Hematopoietic multipotent progenitor cell treated with erythropoietin and hydrocortisone succinate and interleukin-3 and kit ligand, for 4 days (in vitro differentiated cells): ENCODE measurements around the gene SIN3B.
"Not testable (repeated sequence)": the region's sequence is repeated elsewhere in the genome, so short reads cannot be mapped to it uniquely, and the experiment has no call there.

Experiments used
- DNase-seq: peaks from one replicate; pipeline ENCODE4 v3.0.0-alpha.2; 2015

The SIN3B gene

GRCh38 chr19:16829010-16829821, at the start of gene SIN3B:
TSS of gene SIN3B (plus strand) at chr19:16829398. CDS start at chr19:16829421, 23 bp downstream.
- peak; percentile 95 for DNase-seq

- no peak for DNase-seq
Measured at GRCh38 chr19:16779539-16780163, 49.5 kb upstream of the SIN3B start.

- DNase-seq, result no peak
Measured at GRCh38 chr19:16782719-16783118, 46.5 kb upstream of the SIN3B start.

- DNase-seq, result no peak
Measured at GRCh38 chr19:16788479-16788878, 40.7 kb upstream of the SIN3B start.

GRCh38 chr19:16789238-16789637, 40.0 kb upstream of the SIN3B start:
- no peak for DNase-seq

- no peak for DNase-seq
Measured at GRCh38 chr19:16790051-16790450, 39.1 kb upstream of the SIN3B start.

- DNase-seq, result no peak
Measured at GRCh38 chr19:16791942-16792341, 37.3 kb upstream of the SIN3B start.

- DNase-seq, result no peak
Measured at GRCh38 chr19:16794456-16795441, 34.4 kb upstream of the SIN3B start.

- no peak for DNase-seq
Measured at GRCh38 chr19:16795731-16796130, 33.5 kb upstream of the SIN3B start.

- no peak for DNase-seq
Measured at GRCh38 chr19:16797876-16798275, 31.3 kb upstream of the SIN3B start.

GRCh38 chr19:16798326-16798725, 30.9 kb upstream of the SIN3B start:
- DNase-seq, result not testable (repeated sequence)

- no peak for DNase-seq
Measured at GRCh38 chr19:16799740-16800139, 29.5 kb upstream of the SIN3B start.

- DNase-seq, result peak; percentile 17
Measured at GRCh38 chr19:16801600-16802013, 27.6 kb upstream of the SIN3B start.

GRCh38 chr19:16804176-16804575, 25.0 kb upstream of the SIN3B start:
- no peak for DNase-seq

- DNase-seq, result no peak
Measured at GRCh38 chr19:16807549-16808284, 21.5 kb upstream of the SIN3B start.

GRCh38 chr19:16814526-16815100, 14.6 kb upstream of the SIN3B start:
- no peak for DNase-seq

GRCh38 chr19:16820056-16820455, 9.1 kb upstream of the SIN3B start:
- DNase-seq, result no peak

- no peak for DNase-seq
Measured at GRCh38 chr19:16821081-16821480, 8.1 kb upstream of the SIN3B start.

GRCh38 chr19:16822648-16823047, 6.5 kb upstream of the SIN3B start:
- DNase-seq, result no peak

GRCh38 chr19:16824658-16825311, 4.4 kb upstream of the SIN3B start:
- no peak for DNase-seq

GRCh38 chr19:16825312-16826052, 3.7 kb upstream of the SIN3B start:
- DNase-seq, result peak; percentile 10
